HCT116 (cell line): ENCODE data around the gene RNF130. TPM values are rescaled to one million over a fixed set of nuclear protein-coding genes. Genes with fewer than 3 reads are reported as not detected.
A peak's percentile ranks its signal among the peaks of the same experiment; 100 is the strongest.

Experiments
- ATAC-seq: fragments of 200-7000 bp; cut with Tn5 transposase; 2 replicates; pipeline ENCODE4 v1.9.1; 2020; ENCODE audit warnings: mild to moderate bottlenecking, moderate library complexity
- BruUV-seq: library from RNA; stranded (reverse); fragments of 400-500 nt; replicated peaks from 2 replicates; lab custom pipeline; 2021; lab: Mats Ljungman, UMichigan
- CTCF ChIA-PET: fragments of 300-600 bp; sonication (Branson Sonifier 250); formaldehyde crosslinking; loops from one replicate; lab custom pipeline; 2021; ENCODE audit warnings: antibody characterized with exemption; lab: Charles Lee
- POLR2A ChIA-PET: fragments of 300-600, 350-600 bp; sonication (Branson Sonifier 250); formaldehyde crosslinking; loops from one replicate; lab custom pipeline; 2021; ENCODE audit warnings: antibody characterized with exemption; lab: Charles Lee
- RAD21 ChIA-PET, 2 experiments: fragments of 300-600 bp; sonication (Branson Sonifier 250); formaldehyde crosslinking; loops; one replicate each; lab custom pipeline; 2023; ENCODE audit warnings: low total read pairs in 2 of 2; ENCODE audit not compliant: uncharacterized antibody in 2 of 2, unreplicated experiment in 2 of 2, low non-redundant PET in 1 of 2; lab: Charles Lee
- DNase-seq: peaks from one replicate; pipeline ENCODE4 v3.0.0-alpha.2; 2010; ENCODE audit warnings: low read depth, low spot score
- H2AFZ ChIP-seq: fragments of 200-600 bp; shearing (Covaris generic), sonication (generic); 2 replicates; pipeline ENCODE4 v1.6.1; 2017; ENCODE audit warnings: low read depth, mixed run types, mixed read lengths, antibody characterized with exemption, low read length; ENCODE audit not compliant: poor library complexity, severe bottlenecking
- H3K27ac ChIP-seq: 2 replicates; pipeline ENCODE4 v1.5.1; 2012; ENCODE audit warnings: low read depth, low read length
- H3K27me3 ChIP-seq: fragments of 200-600 bp; sonication (generic); 2 replicates; pipeline ENCODE4 v1.6.1; 2016; ENCODE audit warnings: mixed run types, low read length, mixed read lengths; ENCODE audit not compliant: insufficient read depth
- H3K36me3 ChIP-seq, 2 experiments: fragments of 200-500 bp in 1 of 2; fragments of 200-600 bp in 1 of 2; sonication (Bioruptor generic) in 1 of 2; sonication (generic) in 1 of 2; 2 replicates each; pipeline versions ENCODE4 v1.5.1 to v1.6.1; 2014 to 2016; ENCODE audit warnings: low read length in 2 of 2, inconsistent platforms in 1 of 2, mixed read lengths in 1 of 2, mixed run types in 1 of 2; ENCODE audit not compliant: insufficient read depth in 2 of 2, control insufficient read depth in 1 of 2
- H3K4me1 ChIP-seq, 2 experiments: fragments of 200-600 bp in 1 of 2; sonication (generic) in 1 of 2; 2 replicates each; pipeline versions ENCODE4 v1.5.1 to v1.6.1; 2012 to 2017; ENCODE audit warnings: low read length in 2 of 2, inconsistent platforms in 1 of 2, mild to moderate bottlenecking in 1 of 2, mixed read lengths in 1 of 2, mixed run types in 1 of 2, moderate library complexity in 1 of 2; ENCODE audit not compliant: insufficient read depth in 2 of 2, control insufficient read depth in 1 of 2
- H3K4me2 ChIP-seq: fragments of 200-600 bp; sonication (generic); 2 replicates; pipeline ENCODE4 v1.6.1; 2017; ENCODE audit warnings: mixed run types, low read length, mixed read lengths
- H3K4me3 ChIP-seq, 2 experiments: fragments of 200-600 bp in 1 of 2; sonication (generic) in 1 of 2; replicated peaks in 1 of 2; 2 replicates each; pipeline ENCODE4 v1.5.1; 2011 to 2016; ENCODE audit warnings: low read length in 2 of 2, control low read depth in 1 of 2, low read depth in 1 of 2, mild to moderate bottlenecking in 1 of 2, mixed read lengths in 1 of 2, mixed run types in 1 of 2
- H3K79me2 ChIP-seq: fragments of 200-600 bp; sonication (generic); 2 replicates; pipeline ENCODE4 v1.6.1; 2017; ENCODE audit warnings: mild to moderate bottlenecking, mixed run types, low read length, moderate library complexity, mixed read lengths; ENCODE audit not compliant: insufficient read depth
- H3K9ac ChIP-seq: fragments of 200-600 bp; sonication (generic); 2 replicates; pipeline ENCODE4 v1.6.1; 2016; ENCODE audit warnings: low read length, mixed read lengths
- H3K9me2 ChIP-seq: fragments of 200-600 bp; sonication (generic), shearing (Covaris generic); 2 replicates; pipeline ENCODE4 v1.6.1; 2017; ENCODE audit warnings: mixed run types, mild to moderate bottlenecking, moderate library complexity; ENCODE audit not compliant: insufficient read depth
- H3K9me3 ChIP-seq, 2 experiments: fragments of 200-500 bp in 1 of 2; fragments of 200-600 bp in 1 of 2; sonication (Bioruptor generic) in 1 of 2; sonication (generic) in 1 of 2; 2 replicates each; pipeline ENCODE4 v1.6.1; 2014 to 2017; ENCODE audit warnings: low read length in 2 of 2, mixed read lengths in 2 of 2, inconsistent platforms in 1 of 2, low read depth in 1 of 2, mild to moderate bottlenecking in 1 of 2, mixed run types in 1 of 2, moderate library complexity in 1 of 2; ENCODE audit not compliant: control insufficient read depth in 1 of 2, insufficient read depth in 1 of 2
- H4K20me1 ChIP-seq: fragments of 200-600 bp; sonication (generic), shearing (Covaris generic); 2 replicates; pipeline ENCODE4 v1.6.1; 2017; ENCODE audit warnings: mixed run types, mild to moderate bottlenecking, moderate library complexity; ENCODE audit not compliant: insufficient read depth
- CTCF ChIP-seq, 3 experiments: fragments of 200-600 bp in 1 of 3; sonication (generic) in 1 of 3; IDR thresholded peaks in 2 of 3; conservative IDR thresholded peaks in 1 of 3; 2 replicates each; pipeline ENCODE4 v1.5.1; 2012 to 2017; ENCODE audit warnings: low read depth in 2 of 3, low read length in 2 of 3, antibody characterized with exemption in 1 of 3, borderline replicate concordance in 1 of 3, control low read depth in 1 of 3, mild to moderate bottlenecking in 1 of 3, mixed read lengths in 1 of 3, mixed run types in 1 of 3, moderate library complexity in 1 of 3; ENCODE audit not compliant: insufficient read depth in 1 of 3
- EZH2 ChIP-seq: fragments of 200-600 bp; sonication (generic); IDR thresholded peaks from 2 replicates; pipeline ENCODE4 v1.6.1; 2017; ENCODE audit warnings: antibody characterized with exemption, mixed run types
- FOSL1 ChIP-seq: IDR thresholded peaks from 2 replicates; pipeline ENCODE4 v1.6.1; 2012; ENCODE audit warnings: low read depth
- RAD21 ChIP-seq: IDR thresholded peaks from 2 replicates; pipeline ENCODE4 v1.6.1; 2012; ENCODE audit warnings: low read depth, mild to moderate bottlenecking
- REST ChIP-seq: IDR thresholded peaks from 2 replicates; pipeline ENCODE4 v1.6.1; 2012; ENCODE audit warnings: low read depth
- SIN3A ChIP-seq: IDR thresholded peaks from 2 replicates; pipeline ENCODE4 v1.6.1; 2012; ENCODE audit warnings: low read depth
- intact Hi-C: fragments of 100-400 bp; cut with micrococcal nuclease; formaldehyde crosslinking; loops from 2 replicates; pipeline ENCODE4 v1.10.0; 2022
- total RNA-seq: library from RNA; stranded (reverse); gene quantifications from one replicate; pipeline ENCODE4 v1.2.1, GENCODE V29; 2021; ENCODE audit not compliant: unreplicated experiment

RNF130 gene
- total RNA-seq, 1 experiment from 2014 or later = 34.9 TPM

- ChIA-PET RAD21 (no interaction called here), CTCF (interaction anchor here (1.9 kb wide), 1 partner anchor 107 kb away, joined by 4 read pairs; no protein-coding TSS in a partner anchor), POLR2A (no interaction called here)
- Histone ChIP-seq H3K27me3 (no peaks in the 10 kb centered on the region), H3K9me2 (no peaks in the 10 kb centered on the region), H2AFZ (no peak overlapping the region), H3K4me1 (peaks cover 7 to 19% of the 10 kb centered on the region in 2 experiments; a peak in 3 of 4 replicates), H3K27ac (no peak overlapping the region), H3K4me2 (peak overlapping the region; percentile 78; the same call in 1 of the 2 replicates), H3K79me2 (peaks cover 29% of the 10 kb centered on the region), H3K9me3 (no peaks in the 10 kb centered on the region), H3K9ac (no peak overlapping the region), H3K4me3 (no peak overlapping the region), H4K20me1 (no peaks in the 10 kb centered on the region), H3K36me3 (peaks cover 2 to 11% of the 10 kb centered on the region in 2 experiments; a peak in 3 of 4 replicates)
- ATAC-seq (no peak), DNase-seq (no peak)
- no TSS peak for BruUV-seq
- no peak for TF ChIP-seq FOSL1
- TF ChIP-seq CTCF (IDR thresholded peaks at IDR 0.05 in 2 of 3, conservative IDR thresholded peaks at IDR 0.05 in 1 of 3; ENCODE audit: borderline replicate concordance in 1 of 3, insufficient read depth in 1 of 3, low read depth in 2 of 3, low read length in 2 of 3) = peak in 1 of 3 experiments; percentile 37; a peak in 2 of 6 replicates
- no peak for TF ChIP-seq REST
- TF ChIP-seq EZH2 = no peak
- TF ChIP-seq SIN3A = no peak
- peak; percentile 34; the same call in 1 of the 2 replicates for TF ChIP-seq RAD21
- intact Hi-C loops = loop anchor here (2.0 to 10.0 kb wide), 3 partner anchors 106 to 176 kb away; no protein-coding TSS in a partner anchor
Measured at GRCh38 chr5:179908528-179908927, 163.0 kb downstream of the RNF130 start.
